Right renal cortex interstitium (tissue), 3 donors: Measurements from ENCODE around the gene LYVE1. TPM values are rescaled to one million over a fixed set of nuclear protein-coding genes. Genes with fewer than 3 reads are reported as not detected.
"Not testable (repeated sequence)": the region's sequence is repeated elsewhere in the genome, so short reads cannot be mapped to it uniquely, and the experiment has no call there.

Experiments
- DNase-seq, 3 donors: peaks; one replicate each; pipeline ENCODE4 v3.0.0-alpha.2; 2013; ENCODE audit warnings: low read depth in 3 of 3, low spot score in 2 of 3
- polyA plus RNA-seq, 3 donors: library from polyadenylated mRNA; unstranded; fragments of 120-200 nt; gene quantifications; one replicate each; pipeline ENCODE4 v1.2.1, GENCODE V29; 2013; ENCODE audit not compliant: insufficient read length in 3 of 3

The LYVE1 gene, protein sequence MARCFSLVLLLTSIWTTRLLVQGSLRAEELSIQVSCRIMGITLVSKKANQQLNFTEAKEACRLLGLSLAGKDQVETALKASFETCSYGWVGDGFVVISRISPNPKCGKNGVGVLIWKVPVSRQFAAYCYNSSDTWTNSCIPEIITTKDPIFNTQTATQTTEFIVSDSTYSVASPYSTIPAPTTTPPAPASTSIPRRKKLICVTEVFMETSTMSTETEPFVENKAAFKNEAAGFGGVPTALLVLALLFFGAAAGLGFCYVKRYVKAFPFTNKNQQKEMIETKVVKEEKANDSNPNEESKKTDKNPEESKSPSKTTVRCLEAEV
- 10 to 100 TPM; 55.2 to 88.4 (median 56.6) TPM for polyA plus RNA-seq

DNA sequence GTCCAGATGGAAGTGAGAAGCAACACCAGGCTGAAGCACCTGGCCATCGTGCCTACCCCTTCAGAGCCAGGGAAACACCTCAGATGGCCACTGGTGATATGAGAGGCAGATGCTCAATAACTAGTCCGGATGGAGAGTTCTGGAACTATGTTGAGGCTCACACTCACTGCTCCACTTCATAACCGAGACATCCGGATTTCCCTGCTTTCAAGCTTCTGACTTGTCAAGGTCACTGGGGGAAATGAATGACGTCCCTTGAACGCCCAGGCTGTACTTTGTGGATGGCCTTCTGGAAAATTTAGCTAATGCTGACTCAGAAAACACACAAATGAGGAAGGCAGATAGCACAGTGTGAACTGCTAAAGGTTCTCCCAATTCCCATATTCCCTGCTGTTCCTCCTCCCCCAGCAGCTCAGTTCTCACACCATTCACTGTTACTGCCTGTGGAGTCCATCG, at the start of gene LYVE1:
Gene LYVE1, minus strand, starts transcription at position 180 of the 456 bp plus-strand sequence. Its CDS starts 133 bp downstream, at position 47.
- no peak for DNase-seq

DNA sequence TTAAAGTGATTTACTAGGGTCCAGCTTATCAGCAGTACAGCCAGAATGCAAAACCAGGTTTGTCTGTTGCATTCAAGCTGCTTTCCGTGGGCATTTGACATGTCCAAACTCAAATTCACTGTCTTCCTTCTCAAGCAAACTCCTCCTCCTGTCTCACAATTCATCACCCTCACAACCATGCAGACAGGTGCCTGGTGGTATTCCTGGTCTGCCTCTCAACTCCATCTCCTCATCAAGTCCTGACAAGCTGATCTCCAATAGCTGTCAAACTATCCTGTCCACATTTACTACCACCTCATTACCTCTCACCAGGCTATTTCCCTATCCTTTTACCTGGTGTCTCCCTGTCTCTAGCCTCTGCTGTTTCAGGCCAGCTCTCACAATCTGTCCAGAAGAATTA, 49.1 kb upstream of the LYVE1 start:
- no peak for DNase-seq

GRCh38 chr11:10611979-10612862, 43.8 kb upstream of the LYVE1 start:
- DNase-seq, result no peak

GRCh38 chr11:10609636-10610035, 41.2 kb upstream of the LYVE1 start:
- DNase-seq, result no peak

GRCh38 chr11:10608584-10608983, 40.1 kb upstream of the LYVE1 start:
- DNase-seq, result no peak

- no peak for DNase-seq
These were observed 39.1 kb upstream of the LYVE1 start for GRCh38 chr11:10607462-10608132.

- DNase-seq, result no peak
These were observed 38.2 kb upstream of the LYVE1 start for GRCh38 chr11:10606536-10607208.

DNA sequence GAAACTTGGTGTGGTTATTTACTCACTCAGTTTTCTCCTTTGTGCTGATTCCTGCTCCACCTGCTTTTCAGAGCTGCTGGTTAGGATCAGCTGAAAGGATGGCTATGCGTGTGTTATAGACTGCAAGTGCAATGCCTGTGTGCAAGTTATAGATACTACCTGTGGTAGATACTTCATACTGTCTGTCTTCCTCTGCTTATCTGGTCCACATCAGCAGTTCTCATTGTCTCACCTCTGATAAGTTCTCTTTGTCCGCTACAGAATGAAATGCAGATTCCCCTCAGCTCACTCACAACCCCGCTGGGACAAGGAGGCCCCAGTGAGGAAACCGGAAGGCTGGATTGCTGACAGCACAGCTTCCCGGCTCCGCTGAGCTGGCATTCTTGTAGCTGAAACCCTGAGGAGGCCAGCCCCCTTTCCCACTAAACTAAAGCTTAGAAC, 37.5 kb upstream of the LYVE1 start:
- no peak for DNase-seq

- DNase-seq, result no peak
These were observed 36.3 kb upstream of the LYVE1 start for GRCh38 chr11:10604798-10605197.

- DNase-seq, result no peak
These were observed 35.9 kb upstream of the LYVE1 start for GRCh38 chr11:10604340-10604748.

GRCh38 chr11:10603721-10604297, 35.3 kb upstream of the LYVE1 start:
- no peak for DNase-seq

DNA sequence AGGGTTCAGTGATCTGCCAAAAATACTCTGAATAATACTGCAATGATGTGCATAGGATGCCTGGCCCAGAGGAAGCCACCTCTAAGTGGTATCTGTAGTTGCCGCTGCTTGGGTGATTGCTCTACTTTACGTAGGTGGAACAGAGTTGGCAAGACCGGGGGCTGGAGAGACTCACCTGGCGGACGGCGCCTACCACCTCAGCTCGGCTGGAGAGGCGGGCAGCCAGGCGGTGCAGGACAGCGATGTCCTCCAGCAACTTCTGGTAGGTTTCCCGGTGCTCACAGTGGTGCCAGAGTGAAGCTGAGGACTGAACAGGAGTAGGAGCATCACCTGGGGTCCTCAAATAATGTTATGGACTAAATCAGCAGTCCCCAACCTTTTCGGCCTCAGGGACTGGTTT, 34.5 kb upstream of the LYVE1 start:
- DNase-seq, result no peak

GRCh38 chr11:10602366-10602765, 33.9 kb upstream of the LYVE1 start:
- no peak for DNase-seq

GRCh38 chr11:10601837-10602236, 33.4 kb upstream of the LYVE1 start:
- DNase-seq, result no peak

DNA sequence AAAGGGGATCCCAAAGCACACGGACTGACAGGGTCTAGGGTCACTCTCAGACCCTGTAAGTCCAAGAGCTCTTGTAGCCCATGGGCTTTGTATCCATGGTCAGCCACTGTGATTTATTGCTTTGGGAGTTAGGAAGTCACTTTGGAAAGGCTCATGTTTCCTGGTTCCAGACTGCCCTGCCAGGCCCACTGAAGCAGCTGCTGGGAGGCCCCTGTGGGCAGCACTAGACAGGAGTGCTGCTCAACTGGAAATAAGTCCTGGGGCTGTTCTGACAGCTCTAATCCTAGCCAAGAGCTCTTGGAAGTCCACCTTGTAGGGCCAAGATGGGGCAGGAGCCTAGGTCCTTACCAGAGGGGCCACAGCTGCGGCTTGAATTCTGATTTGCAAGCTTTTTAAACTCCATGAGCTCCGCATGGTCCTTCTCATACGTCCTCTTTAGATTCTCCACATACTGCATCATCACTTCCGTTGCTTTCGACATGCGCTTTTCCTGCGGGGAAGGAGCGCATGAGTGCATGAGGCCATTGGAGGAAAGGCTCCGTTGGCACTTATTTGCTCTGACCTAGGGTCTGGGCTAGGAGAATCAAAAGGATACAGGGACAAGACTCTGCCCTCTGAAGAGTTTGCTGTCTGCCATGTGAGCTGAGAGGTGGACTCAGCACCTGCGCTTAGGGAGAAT, 32.2 kb upstream of the LYVE1 start:
- peak in 1 of 3 donors; percentile 64 for DNase-seq

DNA sequence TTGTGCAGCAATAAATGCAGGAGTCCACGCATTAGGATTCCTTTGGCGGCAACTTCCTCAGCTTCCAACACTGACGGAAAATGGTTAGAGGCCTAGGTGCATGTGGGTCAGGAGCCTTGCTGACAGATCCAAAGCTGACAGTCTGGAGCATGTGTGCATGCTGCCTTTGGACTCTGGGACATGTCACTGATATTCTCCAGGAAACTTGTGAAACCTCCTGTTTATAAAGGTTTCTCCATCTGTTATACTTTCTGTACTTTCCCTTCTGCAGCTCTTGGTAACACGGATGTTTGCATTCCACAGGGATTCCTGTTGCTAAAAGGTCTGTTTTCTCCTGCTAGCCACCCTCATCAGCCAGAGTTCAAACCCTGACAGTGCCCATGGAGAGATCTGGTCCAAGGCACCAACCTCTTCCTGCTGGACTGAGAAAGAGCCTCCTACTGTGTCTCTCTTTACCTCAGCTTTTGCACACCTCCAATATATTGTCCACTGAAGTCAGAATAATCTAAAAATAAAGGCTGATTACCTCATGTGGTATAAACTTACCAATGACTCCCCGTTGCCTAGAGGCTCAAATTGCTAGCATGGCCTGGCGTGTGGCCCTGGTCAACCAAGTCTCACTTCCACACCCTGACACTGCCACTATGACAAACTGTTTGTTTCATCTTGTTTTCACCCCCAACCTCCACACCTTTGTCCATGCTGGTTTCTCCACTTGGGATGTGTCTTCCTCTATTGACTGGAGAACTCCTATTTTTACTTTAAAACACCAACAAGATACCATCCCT, 31.1 kb upstream of the LYVE1 start:
- no peak for DNase-seq

DNA sequence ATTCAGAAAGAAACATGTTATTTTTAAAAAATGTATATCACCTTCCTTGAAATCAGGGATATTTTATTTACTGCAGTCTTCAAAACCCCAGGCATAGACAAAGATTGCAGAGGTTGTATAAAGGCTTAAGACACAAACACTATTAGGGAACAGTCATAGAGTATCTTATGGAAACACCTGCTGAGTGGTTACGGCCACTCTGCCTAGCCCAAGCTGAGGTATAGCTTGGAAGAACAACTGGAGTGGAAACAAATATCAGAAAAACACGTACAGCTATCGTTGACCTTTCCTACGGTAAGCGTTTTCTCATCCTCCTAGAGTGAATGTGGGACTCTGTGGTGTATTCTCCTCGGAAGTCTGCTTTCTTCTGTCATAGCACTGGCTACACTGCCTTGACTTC, 30.4 kb upstream of the LYVE1 start:
- DNase-seq, result no peak

DNA sequence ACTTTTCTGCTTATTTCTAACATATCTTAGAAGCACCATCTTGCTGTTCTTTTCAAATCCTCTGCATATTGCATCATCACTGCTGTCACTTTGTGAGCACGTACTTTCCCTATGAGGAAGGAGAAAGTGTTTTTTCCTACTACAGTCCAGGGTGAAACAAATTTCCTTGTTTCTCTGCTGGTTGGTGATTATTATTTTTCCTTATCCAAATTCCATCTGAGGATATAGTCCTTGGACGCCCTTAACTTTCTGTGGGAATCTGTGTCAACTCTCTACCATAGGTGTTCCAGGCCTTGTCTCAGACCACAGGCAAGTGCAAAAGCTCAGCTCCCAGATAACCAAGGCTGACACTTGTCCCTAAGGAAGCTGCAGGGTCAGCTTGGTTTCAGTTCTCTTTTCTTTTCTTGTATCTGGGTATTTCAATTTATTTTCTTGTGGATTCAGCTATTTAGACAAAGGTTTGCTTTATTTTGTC, 29.4 kb upstream of the LYVE1 start:
- DNase-seq, result no peak

GRCh38 chr11:10595840-10596239, 27.4 kb upstream of the LYVE1 start:
- not testable (repeated sequence) for DNase-seq
